ENCODE measurements around the gene IFI27L2. TPM values are rescaled to one million over a fixed set of nuclear protein-coding genes. Genes with fewer than 3 reads are reported as not detected.
A peak's percentile ranks its signal among the peaks of the same experiment; 100 is the strongest.

The IFI27L2 gene
- total RNA-seq, 5 donors from 2014 or later (not counting 1 experiment from before 2014, with no cell fraction given) = 18.2 to 37.4 (median 27.7) TPM

GRCh38 chr14:94129758-94130414 is 482 bp upstream of the IFI27L2 start:
- H3K9me3 ChIP-seq = no peaks in the 10 kb centered on the region
- H3K27me3 Mint-ChIP-seq = peaks cover 3 to 4% of the 10 kb centered on the region in 2 donors
- DNase-seq (peak in 3 of 35 experiments; percentile 13 to 66 (median 23)), ATAC-seq (replicated peaks in 1 of 4) (peak in 3 of 4 experiments; percentile 18 to 54 (median 28))
- H3K36me3 Mint-ChIP-seq = no peaks in the 10 kb centered on the region
- 0% methylated on average over 5 of the region's 12 CpGs for WGBS (ENCODE audit: insufficient coverage)
- peak overlapping the region; percentile 31 to 74 for H3K27ac Mint-ChIP-seq
- peak overlapping the region; percentile 61 to 66 for H3K4me3 ChIP-seq (ENCODE audit: control insufficient read depth in 1 of 2, extremely low read depth in 1 of 2, low read length in 1 of 2)
- peaks cover 0 to 4% of the 10 kb centered on the region in 2 experiments for H3K27me3 ChIP-seq (replicated peaks in 1 of 2; ENCODE audit: control insufficient read depth in 2 of 2, extremely low read depth in 1 of 2, insufficient read depth in 2 of 2, low read length in 1 of 2)
- peaks cover 0 to under 1% (median 0%) of the 10 kb centered on the region in 3 donors for H3K9me3 Mint-ChIP-seq
- peaks cover 7 to 20% of the 10 kb centered on the region in 2 experiments for H3K4me1 ChIP-seq (ENCODE audit: control insufficient read depth in 1 of 2, extremely low read depth in 1 of 2, insufficient read depth in 2 of 2, low read length in 2 of 2)
- H3K36me3 ChIP-seq (ENCODE audit: control insufficient read depth in 2 of 2, extremely low read depth in 1 of 2, insufficient read depth in 1 of 2, low read length in 1 of 2) = peaks cover 0 to 10% of the 10 kb centered on the region in 2 donors
- CTCF ChIA-PET = interaction anchor here (0.6 to 4.6 kb wide), 14 partner anchors 11 to 1447 kb away, joined by 3 to 53 read pairs (median 5); partner anchors contain the start of genes DDX24 (in 1 of the 2) and IFI27L1 (in 1 of the 2)
- peak overlapping the region; percentile 86 to 88 (median 88) for H3K4me3 Mint-ChIP-seq
- H3K27ac ChIP-seq (ENCODE audit: low read length) = no peak overlapping the region
- POLR2A ChIA-PET = interaction anchor here (0.7 to 1.3 kb wide), 2 partner anchors 16 to 49 kb away, joined by 3 read pairs; partner anchors contain the start of genes DDX24 (in 1 of the 2) and IFI27L1 (in 1 of the 2)
- H3K4me1 Mint-ChIP-seq = peaks cover 15 to 23% (median 19%) of the 10 kb centered on the region in 3 donors

DNA sequence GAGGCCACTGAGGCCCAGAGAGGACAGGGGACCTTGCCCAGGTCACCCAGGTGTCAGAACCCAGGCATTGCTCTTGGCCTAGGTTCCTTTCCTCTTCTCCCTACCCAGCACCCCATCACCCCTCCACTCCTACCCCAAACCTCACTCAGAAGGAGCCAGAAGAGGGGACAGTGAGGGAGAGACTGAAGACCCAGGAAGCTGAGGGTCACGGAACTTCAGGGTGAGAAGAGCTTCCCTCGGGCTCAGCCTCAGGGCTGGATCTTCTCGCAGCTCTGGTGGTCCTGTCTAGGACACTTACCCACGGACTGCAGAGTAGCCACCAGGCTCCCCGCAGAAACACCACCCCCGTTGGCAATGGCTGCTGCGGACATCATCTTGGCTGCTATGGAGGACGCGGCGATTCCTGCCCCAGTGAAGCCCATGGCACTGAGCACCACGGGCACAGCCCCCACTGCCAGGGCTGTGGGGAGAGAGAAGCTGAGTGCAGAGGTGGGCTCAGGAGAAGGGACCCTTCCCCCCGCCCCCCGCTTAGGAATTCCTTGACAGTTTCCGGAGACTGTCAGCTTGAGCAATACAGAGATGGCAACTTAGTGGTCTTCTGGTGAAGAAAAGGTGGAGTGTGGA is 1.1 kb downstream of the IFI27L2 start:
- Mint-ChIP-seq H3K27ac (peak overlapping the region; percentile 63 to 68), H3K9me3 (no peaks in the 10 kb centered on the region), H3K27me3 (peaks cover under 1 to 3% of the 10 kb centered on the region in 2 donors), H3K36me3 (no peaks in the 10 kb centered on the region), H3K4me3 (peak overlapping the region; percentile 86 to 88 (median 88)), H3K4me1 (peaks cover 15 to 23% (median 19%) of the 10 kb centered on the region in 3 donors)
- 96% methylated on average over 10 of the region's 14 CpGs for WGBS (ENCODE audit: insufficient coverage)
- H3K27me3 ChIP-seq (replicated peaks in 1 of 2; ENCODE audit: control insufficient read depth in 2 of 2, extremely low read depth in 1 of 2, insufficient read depth in 2 of 2, low read length in 1 of 2) = peaks cover 0 to 4% of the 10 kb centered on the region in 2 experiments
- DNase-seq (no peak), ATAC-seq (replicated peaks in 1 of 4) (no peak)
- no peak overlapping the region for H3K27ac ChIP-seq (ENCODE audit: low read length)
- no peaks in the 10 kb centered on the region for H3K9me3 ChIP-seq
- peaks cover 7 to 20% of the 10 kb centered on the region in 2 experiments for H3K4me1 ChIP-seq (ENCODE audit: control insufficient read depth in 1 of 2, extremely low read depth in 1 of 2, insufficient read depth in 2 of 2, low read length in 2 of 2)
- no peak overlapping the region for H3K4me3 ChIP-seq (ENCODE audit: control insufficient read depth in 1 of 2, extremely low read depth in 1 of 2, low read length in 1 of 2)
- peaks cover 0 to 10% of the 10 kb centered on the region in 2 donors for H3K36me3 ChIP-seq (ENCODE audit: control insufficient read depth in 2 of 2, extremely low read depth in 1 of 2, insufficient read depth in 1 of 2, low read length in 1 of 2)
- ChIA-PET POLR2A (no interaction called here), CTCF (interaction anchor here (0.7 to 2.4 kb wide), 7 partner anchors 8 to 157 kb away, joined by 3 to 10 read pairs (median 4); no protein-coding TSS in a partner anchor)

DNA sequence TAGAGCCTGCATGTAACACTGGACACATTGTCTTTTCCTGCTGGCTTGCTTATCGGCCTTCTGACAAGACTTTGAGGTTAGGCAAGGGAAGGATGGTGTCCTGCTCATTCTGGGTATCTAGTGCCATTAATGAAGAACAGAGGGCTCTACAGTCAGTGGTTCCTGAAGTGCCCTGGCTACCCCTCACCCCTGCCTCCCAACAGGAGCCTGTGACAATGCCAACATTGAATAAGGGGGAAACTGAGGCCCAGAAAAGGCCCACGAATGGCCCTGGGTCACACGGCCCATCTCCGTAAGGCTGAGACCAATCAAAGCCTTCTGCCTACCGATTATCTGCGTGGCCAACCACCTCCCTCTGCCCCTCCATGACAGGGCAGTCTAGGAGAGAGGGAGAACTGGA is 2.1 kb downstream of the IFI27L2 start:
- H3K27ac Mint-ChIP-seq = peak overlapping the region in 1 of 2 donors; percentile 44
- H3K4me1 ChIP-seq (ENCODE audit: control insufficient read depth in 1 of 2, extremely low read depth in 1 of 2, insufficient read depth in 2 of 2, low read length in 2 of 2) = peaks cover 7 to 20% of the 10 kb centered on the region in 2 experiments
- peaks cover 15 to 23% (median 19%) of the 10 kb centered on the region in 3 donors for H3K4me1 Mint-ChIP-seq
- peaks cover 0 to 10% of the 10 kb centered on the region in 2 donors for H3K36me3 ChIP-seq (ENCODE audit: control insufficient read depth in 2 of 2, extremely low read depth in 1 of 2, insufficient read depth in 1 of 2, low read length in 1 of 2)
- WGBS (ENCODE audit: insufficient coverage) = 100% methylated on average over 1 of the region's 6 CpGs
- DNase-seq (no peak), ATAC-seq (replicated peaks in 1 of 4) (no peak)
- no peak overlapping the region for H3K27ac ChIP-seq (ENCODE audit: low read length)
- POLR2A ChIA-PET = no interaction called here
- H3K36me3 Mint-ChIP-seq = no peaks in the 10 kb centered on the region
- CTCF ChIA-PET = interaction anchor here in 1 of 2 donors (1.4 kb wide), 1 partner anchor 9 kb away, joined by 5 read pairs; no protein-coding TSS in a partner anchor
- peaks cover 0 to 2% of the 10 kb centered on the region in 2 donors for H3K27me3 Mint-ChIP-seq
- H3K4me3 ChIP-seq (ENCODE audit: control insufficient read depth in 1 of 2, extremely low read depth in 1 of 2, low read length in 1 of 2) = no peak overlapping the region
- H3K27me3 ChIP-seq (replicated peaks in 1 of 2; ENCODE audit: control insufficient read depth in 2 of 2, extremely low read depth in 1 of 2, insufficient read depth in 2 of 2, low read length in 1 of 2) = peaks cover 0 to 4% of the 10 kb centered on the region in 2 experiments
- H3K9me3 Mint-ChIP-seq = peaks cover 0 to 4% (median 3%) of the 10 kb centered on the region in 3 donors
- H3K4me3 Mint-ChIP-seq = peak overlapping the region in 2 of 3 donors; percentile 17 to 88
- H3K9me3 ChIP-seq = no peaks in the 10 kb centered on the region

DNA sequence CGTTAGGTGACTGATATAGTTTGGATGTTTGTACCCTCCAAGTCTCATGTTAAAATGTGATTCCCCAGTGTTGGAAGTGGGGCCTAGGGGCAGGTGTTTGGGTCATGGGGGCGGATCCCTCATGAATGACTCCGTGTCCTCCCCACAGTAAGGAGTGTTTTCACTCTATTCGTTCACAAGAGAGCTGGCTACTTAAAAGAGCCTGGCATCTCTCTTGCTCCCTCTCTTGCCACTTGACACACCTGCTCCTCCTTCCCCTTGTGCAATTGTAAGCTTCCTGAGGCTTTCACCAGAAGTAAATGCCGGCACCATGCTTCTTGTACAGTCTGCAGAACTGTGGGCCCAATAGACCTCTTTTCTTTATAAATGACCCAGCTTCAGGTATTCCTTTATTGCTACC is 2.6 kb downstream of the IFI27L2 start:
- Mint-ChIP-seq H3K9me3 (peaks cover 0 to 4% (median 4%) of the 10 kb centered on the region in 3 donors), H3K36me3 (no peaks in the 10 kb centered on the region), H3K4me3 (no peak overlapping the region), H3K4me1 (peaks cover 15 to 23% (median 19%) of the 10 kb centered on the region in 3 donors), H3K27ac (no peak overlapping the region), H3K27me3 (no peaks in the 10 kb centered on the region)
- Histone ChIP-seq H3K4me3 (ENCODE audit: control insufficient read depth in 1 of 2, extremely low read depth in 1 of 2, low read length in 1 of 2) (no peak overlapping the region), H3K36me3 (ENCODE audit: control insufficient read depth in 2 of 2, extremely low read depth in 1 of 2, insufficient read depth in 1 of 2, low read length in 1 of 2) (peaks cover 0 to 10% of the 10 kb centered on the region in 2 donors), H3K27me3 (replicated peaks in 1 of 2; ENCODE audit: control insufficient read depth in 2 of 2, extremely low read depth in 1 of 2, insufficient read depth in 2 of 2, low read length in 1 of 2) (peaks cover 0 to 3% of the 10 kb centered on the region in 2 experiments), H3K4me1 (ENCODE audit: control insufficient read depth in 1 of 2, extremely low read depth in 1 of 2, insufficient read depth in 2 of 2, low read length in 2 of 2) (peaks cover 7 to 20% of the 10 kb centered on the region in 2 experiments), H3K27ac (ENCODE audit: low read length) (no peak overlapping the region), H3K9me3 (no peaks in the 10 kb centered on the region)
- ATAC-seq (replicated peaks in 1 of 4) = no peak
- DNase-seq = no peak
- WGBS (ENCODE audit: insufficient coverage) = 80% methylated on average over 1 of the region's 5 CpGs
- ChIA-PET CTCF (no interaction called here), POLR2A (no interaction called here)

DNA sequence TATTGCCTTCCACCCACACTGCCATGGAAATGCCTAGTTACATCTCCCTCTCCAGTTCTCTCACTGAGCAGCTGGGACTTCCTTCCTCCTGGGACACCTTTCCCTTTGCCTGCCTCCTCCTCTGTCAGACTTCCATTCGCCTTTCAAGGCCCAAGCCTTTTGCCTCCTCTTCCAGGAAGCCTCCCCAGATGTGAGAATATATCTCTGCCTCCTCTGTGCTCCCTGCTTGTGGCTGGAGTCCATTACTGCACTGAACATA is 3.1 kb downstream of the IFI27L2 start:
- ChIA-PET POLR2A (no interaction called here), CTCF (no interaction called here)
- no peak for DNase-seq
- H3K4me3 Mint-ChIP-seq = no peak overlapping the region
- Histone ChIP-seq H3K4me3 (ENCODE audit: control insufficient read depth in 1 of 2, extremely low read depth in 1 of 2, low read length in 1 of 2) (no peak overlapping the region), H3K27ac (ENCODE audit: low read length) (no peak overlapping the region), H3K9me3 (no peaks in the 10 kb centered on the region), H3K27me3 (replicated peaks in 1 of 2; ENCODE audit: control insufficient read depth in 2 of 2, extremely low read depth in 1 of 2, insufficient read depth in 2 of 2, low read length in 1 of 2) (peaks cover 0 to 4% of the 10 kb centered on the region in 2 experiments), H3K4me1 (ENCODE audit: control insufficient read depth in 1 of 2, extremely low read depth in 1 of 2, insufficient read depth in 2 of 2, low read length in 2 of 2) (peaks cover 7 to 20% of the 10 kb centered on the region in 2 experiments), H3K36me3 (ENCODE audit: control insufficient read depth in 2 of 2, extremely low read depth in 1 of 2, insufficient read depth in 1 of 2, low read length in 1 of 2) (peaks cover 0 to 10% of the 10 kb centered on the region in 2 donors)
- no peaks in the 10 kb centered on the region for H3K36me3 Mint-ChIP-seq
- no peak for ATAC-seq (replicated peaks in 1 of 4)
- no CpG with 5 or more reads among the region's 1 CpG for whole genome bisulfite sequencing (ENCODE audit: insufficient coverage)
- no peaks in the 10 kb centered on the region for H3K27me3 Mint-ChIP-seq
- H3K9me3 Mint-ChIP-seq = peaks cover 0 to 4% (median 4%) of the 10 kb centered on the region in 3 donors
- H3K27ac Mint-ChIP-seq = no peak overlapping the region
- peaks cover 15 to 23% (median 19%) of the 10 kb centered on the region in 3 donors for H3K4me1 Mint-ChIP-seq

GRCh38 chr14:94125659-94126418 is 3.6 kb downstream of the IFI27L2 start:
- Mint-ChIP-seq H3K27ac (no peak overlapping the region), H3K4me1 (peaks cover 15 to 23% (median 19%) of the 10 kb centered on the region in 3 donors), H3K36me3 (peaks cover 3% of the 10 kb centered on the region), H3K4me3 (no peak overlapping the region), H3K27me3 (peaks cover 3% of the 10 kb centered on the region in 2 donors), H3K9me3 (peaks cover 3 to 9% (median 7%) of the 10 kb centered on the region in 3 donors)
- no peak for DNase-seq
- Histone ChIP-seq H3K4me3 (ENCODE audit: control insufficient read depth in 1 of 2, extremely low read depth in 1 of 2, low read length in 1 of 2) (no peak overlapping the region), H3K9me3 (no peaks in the 10 kb centered on the region), H3K27ac (ENCODE audit: low read length) (no peak overlapping the region), H3K27me3 (replicated peaks in 1 of 2; ENCODE audit: control insufficient read depth in 2 of 2, extremely low read depth in 1 of 2, insufficient read depth in 2 of 2, low read length in 1 of 2) (peaks cover 0 to 5% of the 10 kb centered on the region in 2 experiments), H3K4me1 (ENCODE audit: control insufficient read depth in 1 of 2, extremely low read depth in 1 of 2, insufficient read depth in 2 of 2, low read length in 2 of 2) (peaks cover 7 to 20% of the 10 kb centered on the region in 2 experiments), H3K36me3 (ENCODE audit: control insufficient read depth in 2 of 2, extremely low read depth in 1 of 2, insufficient read depth in 1 of 2, low read length in 1 of 2) (peaks cover 0 to 10% of the 10 kb centered on the region in 2 donors)
- WGBS (ENCODE audit: insufficient coverage) = 100% methylated on average over 3 of the region's 6 CpGs
- ChIA-PET CTCF (no interaction called here), POLR2A (no interaction called here)
- ATAC-seq (replicated peaks in 1 of 4) = no peak

Data from T-cell (primary cell).